ENCODE data around the gene NEURL1. TPM values are rescaled to one million over a fixed set of nuclear protein-coding genes. Genes with fewer than 3 reads are reported as not detected.
A peak's percentile ranks its signal among the peaks of the same experiment; 100 is the strongest.
"Not testable (repeated sequence)": the region's sequence is repeated elsewhere in the genome, so short reads cannot be mapped to it uniquely, and the experiment has no call there.

The NEURL1 gene
- total and polyA plus RNA-seq, 12 donors = 0.05 to 1.0 (median 0.17) TPM; not detected in 3

GRCh38 chr10:103627893-103628292, 134.4 kb downstream of the NEURL1 start:
- peaks cover 0 to 71% (median 22%) of the 10 kb centered on the region in 9 donors for H3K36me3 ChIP-seq
- H3K4me1 ChIP-seq = peaks cover 0 to 20% (median 1%) of the 10 kb centered on the region in 9 donors
- no peak for ATAC-seq
- H3K27me3 ChIP-seq = no peaks in the 10 kb centered on the region
- no peak for TF ChIP-seq CTCF (IDR thresholded peaks at IDR 0.05)
- WGBS, 2 donors = 93% methylated on average over 13 of the region's 13 CpGs
- intact Hi-C loops (cut with DNase I) = loop anchor here in 1 of 10 donors (10.0 kb wide), 1 partner anchor 1623 kb away; no protein-coding TSS in a partner anchor
- no peak overlapping the region for H3K4me3 ChIP-seq
- H3K9me3 ChIP-seq = no peaks in the 10 kb centered on the region
- no peak overlapping the region for H3K27ac ChIP-seq
- no peak for DNase-seq

GRCh38 chr10:103629581-103629980, 136.1 kb downstream of the NEURL1 start:
- Histone ChIP-seq H3K27me3 (no peaks in the 10 kb centered on the region), H3K9me3 (no peaks in the 10 kb centered on the region), H3K4me3 (no peak overlapping the region), H3K27ac (no peak overlapping the region), H3K36me3 (peaks cover 0 to 57% (median 19%) of the 10 kb centered on the region in 9 donors), H3K4me1 (peaks cover 0 to 20% (median 0%) of the 10 kb centered on the region in 9 donors)
- intact Hi-C loops (cut with DNase I) = loop anchor here in 1 of 10 donors (10.0 kb wide), 1 partner anchor 1625 kb away; no protein-coding TSS in a partner anchor
- no peak for DNase-seq
- WGBS, 2 donors = 63 to 69% methylated on average over 3 of the region's 3 CpGs
- TF ChIP-seq CTCF (IDR thresholded peaks at IDR 0.05) = no peak
- no peak for ATAC-seq

GRCh38 chr10:103630156-103630555, 136.7 kb downstream of the NEURL1 start:
- Histone ChIP-seq H3K27me3 (no peaks in the 10 kb centered on the region), H3K4me1 (peaks cover 0 to 26% (median 3%) of the 10 kb centered on the region in 9 donors), H3K4me3 (no peak overlapping the region), H3K9me3 (no peaks in the 10 kb centered on the region), H3K36me3 (peaks cover 0 to 52% (median 18%) of the 10 kb centered on the region in 9 donors), H3K27ac (no peak overlapping the region)
- no peak for DNase-seq
- no peak for TF ChIP-seq CTCF (IDR thresholded peaks at IDR 0.05)
- intact Hi-C loops (cut with DNase I) = no loop called here
- WGBS, 2 donors = 47 to 71% methylated on average over 1 of the region's 1 CpG
- no peak for ATAC-seq

- no peaks in the 10 kb centered on the region for H3K27me3 ChIP-seq
- no peak for TF ChIP-seq CTCF (IDR thresholded peaks at IDR 0.05)
- no peak overlapping the region for H3K27ac ChIP-seq
- H3K4me3 ChIP-seq = no peak overlapping the region
- peak in 5 of 8 donors; percentile 28 to 53 (median 49) for ATAC-seq
- peaks cover 0 to 31% (median 4%) of the 10 kb centered on the region in 9 donors for H3K36me3 ChIP-seq
- intact Hi-C loops (cut with DNase I) = no loop called here
- peaks cover 11 to 47% (median 22%) of the 10 kb centered on the region in 9 donors for H3K4me1 ChIP-seq
- H3K9me3 ChIP-seq = no peaks in the 10 kb centered on the region
- DNase-seq = no peak
- WGBS, 2 donors = 43 to 62% methylated on average over 7 of the region's 7 CpGs
Measured at GRCh38 chr10:103632247-103632642, 138.7 kb downstream of the NEURL1 start.

- H3K27ac ChIP-seq; ATAC-seq; DNase-seq; intact Hi-C loops (cut with DNase I); H3K9me3 ChIP-seq; H3K27me3 ChIP-seq; H3K4me3 ChIP-seq: not testable (repeated sequence)
- Histone ChIP-seq H3K4me1 (peaks cover 17 to 53% (median 27%) of the 10 kb centered on the region in 9 donors), H3K36me3 (peaks cover 0 to 25% (median 0%) of the 10 kb centered on the region in 9 donors)
- WGBS, 2 donors = 91% methylated on average over 6 of the region's 6 CpGs
Measured at GRCh38 chr10:103632871-103633270, 139.4 kb downstream of the NEURL1 start.
